ENCODE data around the gene GDPD2.

The GDPD2 gene

DNA sequence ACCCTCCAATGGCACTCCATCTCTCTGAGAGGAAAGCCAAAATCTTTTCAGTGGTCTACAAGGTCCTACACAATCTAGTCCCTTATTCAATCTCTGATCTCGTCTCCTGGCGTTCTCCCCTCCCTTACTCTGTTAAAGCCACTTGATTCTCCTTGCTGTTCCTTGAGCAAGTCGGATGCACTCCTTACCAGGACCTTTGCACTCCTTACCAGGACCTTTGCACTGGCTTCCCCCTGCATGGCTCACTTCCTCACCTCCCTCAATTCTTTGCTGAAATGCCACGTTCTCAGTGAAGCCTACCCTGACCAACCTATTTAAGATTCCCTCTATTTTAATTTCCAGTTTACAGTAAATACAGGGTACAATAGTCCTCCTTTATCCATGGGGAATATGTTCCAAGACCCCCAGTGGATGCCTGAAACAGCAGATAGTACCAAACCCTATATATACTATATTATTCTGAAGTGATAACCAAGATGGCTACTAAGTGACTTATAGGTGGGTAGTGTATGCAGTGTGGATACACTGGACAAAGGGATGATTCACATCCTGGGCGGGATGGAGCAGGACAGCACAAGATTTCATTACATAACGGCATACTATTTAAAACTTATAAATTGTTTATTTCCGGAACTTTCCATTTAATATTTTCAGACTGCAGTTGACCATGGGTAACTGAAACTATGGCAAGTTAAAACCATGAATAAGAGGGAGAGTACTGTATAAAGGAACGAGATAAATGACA, 15.0 kb downstream of the GDPD2 start:
- DNase-seq (ENCODE audit: low spot score) = no peak

DNA sequence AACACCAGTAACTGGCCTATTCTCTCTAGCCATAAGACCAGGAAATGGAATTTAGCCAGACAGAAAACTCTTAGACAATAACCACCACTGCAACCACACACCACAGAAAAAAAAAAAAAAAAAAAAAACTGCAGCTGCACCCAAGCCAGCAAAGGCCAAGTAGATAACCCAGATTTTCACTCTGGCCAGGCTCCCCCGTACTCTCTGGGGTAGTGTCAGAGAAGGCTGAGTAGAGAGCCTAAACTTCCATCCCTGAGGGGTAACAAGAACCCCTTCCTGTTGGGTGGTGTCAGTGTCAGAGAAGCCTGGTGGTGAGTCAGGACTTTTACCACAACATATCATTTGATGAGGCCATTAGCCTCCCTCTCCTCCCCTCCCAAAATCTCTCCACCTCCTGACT, 15.9 kb downstream of the GDPD2 start:
- DNase-seq (ENCODE audit: low spot score) = peak; percentile 39

DNA sequence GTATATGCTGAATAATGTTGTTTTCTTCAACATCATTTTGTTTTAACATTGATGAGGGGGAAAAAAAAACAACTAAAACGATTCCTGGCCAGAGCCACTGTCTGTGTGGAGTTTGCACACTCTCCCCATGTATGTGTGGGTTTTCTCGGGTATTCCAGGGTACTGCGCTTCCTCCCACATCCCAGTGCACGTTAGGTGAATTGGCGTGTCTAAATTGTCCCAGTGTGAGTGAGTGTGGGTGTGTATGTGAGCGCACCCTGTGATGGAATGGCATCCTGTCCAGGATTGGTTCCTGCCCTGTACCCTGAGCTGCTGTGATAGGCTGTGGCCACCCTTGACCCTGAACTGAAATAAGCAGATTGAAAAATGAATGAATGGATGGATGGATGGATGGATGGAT, 19.1 kb downstream of the GDPD2 start:
- DNase-seq (ENCODE audit: low spot score) = no peak

DNA sequence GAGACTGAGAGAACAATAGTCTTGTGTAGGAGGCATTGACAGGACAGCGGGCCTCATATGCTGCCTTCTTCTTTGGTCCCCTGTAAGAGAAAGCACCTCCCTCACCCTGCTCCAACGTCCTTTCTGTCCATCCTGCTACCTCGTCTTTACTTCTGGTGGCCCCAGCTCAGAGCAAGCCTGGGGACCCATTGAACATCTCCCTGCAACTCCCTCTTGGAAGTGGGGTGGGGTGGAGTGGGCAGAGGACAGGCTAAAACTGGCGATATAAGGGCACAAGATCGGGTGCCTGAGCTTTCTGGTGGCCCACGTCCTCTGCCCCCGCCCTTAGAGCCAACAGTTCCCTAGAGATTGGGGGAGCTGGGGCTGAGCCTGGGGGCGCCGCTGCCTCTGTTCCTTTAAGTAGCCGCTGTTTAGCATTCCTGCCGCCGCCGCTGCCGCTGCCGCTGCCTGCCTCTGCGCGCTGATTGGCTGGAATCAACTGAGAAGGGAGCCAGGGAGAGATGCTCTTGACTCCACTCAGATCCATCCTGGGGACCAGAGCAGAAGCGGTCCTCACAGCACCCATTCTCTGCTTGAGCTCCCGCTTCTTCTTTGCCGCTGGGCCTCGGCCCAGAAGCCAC, 21.3 kb downstream of the GDPD2 start, which contains the start of gene DLG3:
Gene DLG3, plus strand, starts transcription at position 510 of the 620 bp plus-strand sequence. CDS start 367 bp downstream, outside the sequence.
- DNase-seq (ENCODE audit: low spot score) = peak; percentile 24

DNA sequence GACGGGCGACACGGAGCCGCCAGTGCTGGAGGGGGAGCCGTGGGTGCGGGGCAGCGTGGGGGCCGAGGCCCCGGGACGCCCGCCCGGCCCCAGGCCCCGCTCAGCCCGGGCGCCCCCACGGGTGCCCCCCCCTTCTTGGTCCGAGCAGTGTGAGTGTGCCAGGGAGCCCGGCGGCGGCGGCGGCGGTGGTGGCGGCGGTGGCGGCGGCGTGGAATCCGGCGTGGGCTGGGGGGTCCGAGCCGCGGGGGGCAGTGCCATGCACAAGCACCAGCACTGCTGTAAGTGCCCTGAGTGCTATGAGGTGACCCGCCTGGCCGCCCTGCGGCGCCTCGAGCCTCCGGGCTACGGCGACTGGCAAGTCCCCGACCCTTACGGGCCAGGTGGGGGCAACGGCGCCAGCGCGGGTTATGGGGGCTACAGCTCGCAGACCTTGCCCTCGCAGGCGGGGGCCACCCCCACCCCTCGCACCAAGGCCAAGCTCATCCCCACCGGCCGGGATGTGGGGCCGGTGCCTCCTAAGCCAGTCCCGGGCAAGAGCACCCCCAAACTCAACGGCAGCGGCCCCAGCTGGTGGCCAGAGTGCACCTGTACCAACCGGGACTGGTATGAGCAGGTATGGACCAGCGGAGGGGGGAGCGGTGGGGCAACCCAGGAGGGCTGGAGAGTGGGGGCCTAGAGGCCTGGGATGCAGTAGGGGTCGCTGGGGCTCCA, 22.0 kb downstream of the GDPD2 start:
- DNase-seq (ENCODE audit: low spot score) = no peak

DNA sequence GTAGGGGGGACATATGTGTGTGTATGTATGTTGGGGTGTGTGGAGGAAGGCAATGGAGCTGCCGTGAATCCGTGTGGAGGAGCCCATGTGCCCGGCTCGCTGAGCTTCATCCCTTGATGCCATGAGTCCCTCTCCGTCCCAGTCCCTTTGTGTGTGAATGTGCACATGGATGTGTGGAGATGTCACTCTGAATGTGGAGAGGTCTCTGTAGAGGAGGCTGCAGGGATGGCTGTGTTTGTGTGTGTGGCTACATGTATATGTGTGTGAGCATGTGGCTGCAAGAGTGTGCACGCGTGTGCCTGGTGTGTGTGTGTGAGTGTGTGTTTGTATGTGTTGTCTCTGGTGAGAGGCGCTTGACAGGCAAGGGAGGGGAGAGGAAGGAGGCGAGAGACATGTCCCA, 22.8 kb downstream of the GDPD2 start:
- no peak for DNase-seq (ENCODE audit: low spot score)

DNA sequence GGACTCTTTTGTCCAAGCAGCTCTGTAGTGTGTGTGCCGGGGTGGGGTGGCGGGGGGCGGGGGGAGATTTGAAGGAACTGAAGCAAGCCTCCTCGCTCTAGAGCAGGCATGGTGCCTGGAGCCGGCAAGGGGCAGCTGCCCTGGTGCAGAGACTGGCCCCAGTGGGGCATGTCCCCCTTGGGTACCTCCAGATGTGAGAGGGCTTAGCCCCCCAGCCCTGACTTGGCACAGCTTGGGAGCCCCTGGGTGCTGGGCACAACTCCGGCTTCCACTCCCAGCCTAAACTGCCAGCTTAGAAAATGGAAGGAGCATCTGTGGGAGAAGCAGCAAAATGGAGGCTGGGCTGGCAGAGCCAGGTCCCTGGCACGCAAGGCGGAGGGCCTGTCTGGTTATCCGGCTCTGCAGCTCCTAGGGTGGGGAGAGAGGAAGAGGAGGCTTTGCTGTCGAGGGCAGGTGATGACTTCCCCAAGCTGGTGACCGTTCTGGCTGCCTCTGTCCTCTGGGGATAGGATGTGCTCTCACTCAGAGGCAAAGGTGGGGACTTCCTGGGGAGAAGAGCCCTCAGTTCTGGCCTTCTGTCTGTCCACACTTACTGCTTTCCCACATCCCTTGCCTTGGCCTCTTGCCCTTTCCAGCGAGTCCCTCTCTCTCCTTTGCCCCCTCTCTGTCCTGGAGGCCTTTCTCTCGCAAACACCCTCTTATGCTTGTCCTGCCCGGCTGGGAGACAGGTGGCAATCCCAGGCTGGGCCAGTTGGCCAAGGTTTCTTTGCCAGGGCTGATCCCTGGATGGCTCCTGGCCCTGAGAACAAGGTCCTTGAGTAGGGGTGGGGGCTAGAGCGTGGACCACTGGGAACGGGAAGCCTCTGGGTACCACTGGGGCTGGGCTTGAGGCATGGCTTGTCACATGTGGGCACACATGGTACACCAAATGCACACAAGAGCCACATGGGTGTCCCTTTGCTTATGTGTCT, 23.6 kb downstream of the GDPD2 start:
- DNase-seq (ENCODE audit: low spot score) = no peak

DNA sequence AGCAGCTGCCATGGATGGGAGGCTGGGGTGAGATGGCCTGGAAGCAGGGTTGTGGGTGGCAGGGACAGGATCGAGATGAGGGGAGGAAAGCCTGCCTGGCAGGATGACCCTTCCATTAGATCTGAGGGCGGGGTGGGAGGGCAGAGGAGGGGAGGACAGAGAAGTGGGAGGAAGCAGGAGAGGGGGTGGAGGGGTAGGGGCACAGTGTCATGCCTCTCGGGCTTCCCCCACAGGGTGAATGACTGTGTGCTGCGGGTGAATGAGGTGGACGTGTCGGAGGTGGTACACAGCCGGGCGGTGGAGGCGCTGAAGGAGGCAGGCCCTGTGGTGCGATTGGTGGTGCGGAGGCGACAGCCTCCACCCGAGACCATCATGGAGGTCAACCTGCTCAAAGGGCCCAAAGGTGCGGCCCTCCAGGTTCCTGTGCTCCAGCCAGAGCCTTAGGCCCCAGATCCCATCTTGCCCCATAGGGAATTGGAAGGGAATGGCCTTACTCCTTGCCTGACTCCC, 26.4 kb downstream of the GDPD2 start:
- DNase-seq (ENCODE audit: low spot score) = no peak

DNA sequence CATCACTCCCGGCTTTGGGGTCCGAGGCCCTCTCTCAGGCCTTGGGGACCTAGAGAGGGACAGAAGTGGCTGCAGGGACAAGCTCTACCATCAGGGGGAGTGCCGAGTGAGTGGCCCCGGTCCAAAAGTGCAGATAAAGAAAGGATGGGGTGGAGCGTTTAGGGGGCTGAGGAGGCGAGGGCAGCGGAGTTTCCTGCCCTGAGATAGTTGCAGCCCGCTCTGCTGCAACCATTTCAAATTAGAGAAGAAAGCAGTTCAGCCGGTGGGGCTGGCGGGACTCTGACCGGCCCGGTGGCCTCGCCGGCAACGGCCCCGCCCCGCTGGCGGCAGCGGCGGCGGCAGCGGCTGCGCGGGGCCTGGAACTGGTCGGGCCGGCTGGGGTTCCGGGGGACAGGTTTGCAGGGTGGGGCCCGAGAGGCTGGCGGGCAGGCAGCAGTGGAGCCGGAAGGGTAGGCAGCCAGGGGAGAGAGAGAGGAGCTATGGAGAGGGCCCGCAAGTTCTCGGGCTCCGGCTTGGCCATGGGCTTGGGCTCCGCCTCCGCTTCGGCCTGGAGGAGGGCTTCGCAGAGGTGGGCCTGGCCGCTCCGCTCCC, 29.1 kb downstream of the GDPD2 start:
- peak; percentile 58 for DNase-seq (ENCODE audit: low spot score)

DNA sequence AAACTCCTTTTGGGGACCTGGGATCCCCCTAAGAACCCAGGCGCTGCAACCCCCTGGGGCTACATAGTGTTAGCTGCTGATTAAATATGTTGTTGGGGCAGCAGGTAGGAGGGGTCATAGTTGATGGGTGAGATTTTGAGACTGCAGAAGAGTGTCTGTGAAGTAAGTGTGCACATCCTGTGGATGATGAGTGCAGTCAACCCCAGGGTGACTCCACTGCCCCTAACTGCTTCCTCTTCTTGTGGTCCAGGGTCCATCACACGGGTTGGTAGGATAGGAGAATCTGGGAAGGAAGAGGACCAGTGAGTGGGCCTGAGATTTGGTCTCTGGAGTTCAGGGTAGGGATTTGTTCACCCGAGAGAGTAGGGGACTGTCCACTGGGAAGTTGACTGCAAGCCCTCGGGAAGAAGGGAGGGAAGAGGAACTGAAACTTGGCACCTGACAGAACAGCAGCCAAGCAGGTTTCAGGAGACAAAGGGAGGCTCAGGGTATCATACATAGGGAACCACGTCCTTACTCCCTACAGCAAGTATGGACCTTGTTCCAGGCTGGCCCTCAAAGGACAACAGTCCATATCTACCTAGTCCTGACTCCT, 30.0 kb downstream of the GDPD2 start:
- no peak for DNase-seq (ENCODE audit: low spot score)

DNA sequence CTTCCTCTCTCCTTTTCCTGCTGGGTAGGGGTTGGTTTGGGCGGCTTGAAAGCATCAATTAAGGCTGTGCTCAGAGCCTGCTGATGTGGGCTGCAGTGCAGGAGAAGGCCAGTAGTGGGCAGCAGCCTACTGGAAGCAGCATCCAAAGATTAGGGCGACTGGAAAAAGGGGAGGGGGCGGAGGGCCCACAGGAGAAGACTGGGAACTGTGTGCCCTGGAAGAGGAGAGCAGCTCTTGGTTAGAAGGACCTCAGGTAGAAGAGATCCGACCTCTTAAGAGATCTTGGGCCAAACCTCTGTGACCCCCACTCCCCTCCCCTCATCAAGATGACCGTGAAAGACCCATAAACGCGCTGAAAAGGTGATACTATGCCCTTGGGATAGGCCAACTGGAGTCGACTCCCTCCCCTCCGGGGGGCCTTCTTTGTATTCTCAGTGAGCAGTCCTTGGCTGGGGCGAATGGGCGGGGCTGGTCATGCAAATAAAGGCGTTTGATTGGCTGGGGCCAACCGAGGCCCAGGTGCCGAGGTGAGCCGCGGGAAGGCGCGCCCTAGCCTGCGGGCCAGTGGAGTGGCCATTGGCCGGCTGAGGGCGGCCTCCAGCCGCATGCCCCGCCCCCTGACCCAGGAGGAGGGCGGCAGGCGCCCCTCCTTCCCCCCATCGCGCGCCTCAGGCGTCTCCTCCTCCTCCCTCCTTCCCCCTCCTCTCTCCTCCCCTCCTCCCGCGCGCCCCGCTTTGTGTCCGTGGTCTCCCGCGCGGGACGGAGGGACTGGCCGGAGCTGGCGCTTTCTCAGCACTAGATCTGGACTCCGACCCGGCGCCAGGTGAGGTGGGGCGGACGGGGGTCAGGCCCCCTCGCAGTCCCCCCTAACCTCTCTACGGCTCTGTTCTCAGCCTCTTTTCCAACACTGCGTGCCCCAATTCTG, 31.6 kb downstream of the GDPD2 start:
- DNase-seq (ENCODE audit: low spot score) = peak; percentile 77

DNA sequence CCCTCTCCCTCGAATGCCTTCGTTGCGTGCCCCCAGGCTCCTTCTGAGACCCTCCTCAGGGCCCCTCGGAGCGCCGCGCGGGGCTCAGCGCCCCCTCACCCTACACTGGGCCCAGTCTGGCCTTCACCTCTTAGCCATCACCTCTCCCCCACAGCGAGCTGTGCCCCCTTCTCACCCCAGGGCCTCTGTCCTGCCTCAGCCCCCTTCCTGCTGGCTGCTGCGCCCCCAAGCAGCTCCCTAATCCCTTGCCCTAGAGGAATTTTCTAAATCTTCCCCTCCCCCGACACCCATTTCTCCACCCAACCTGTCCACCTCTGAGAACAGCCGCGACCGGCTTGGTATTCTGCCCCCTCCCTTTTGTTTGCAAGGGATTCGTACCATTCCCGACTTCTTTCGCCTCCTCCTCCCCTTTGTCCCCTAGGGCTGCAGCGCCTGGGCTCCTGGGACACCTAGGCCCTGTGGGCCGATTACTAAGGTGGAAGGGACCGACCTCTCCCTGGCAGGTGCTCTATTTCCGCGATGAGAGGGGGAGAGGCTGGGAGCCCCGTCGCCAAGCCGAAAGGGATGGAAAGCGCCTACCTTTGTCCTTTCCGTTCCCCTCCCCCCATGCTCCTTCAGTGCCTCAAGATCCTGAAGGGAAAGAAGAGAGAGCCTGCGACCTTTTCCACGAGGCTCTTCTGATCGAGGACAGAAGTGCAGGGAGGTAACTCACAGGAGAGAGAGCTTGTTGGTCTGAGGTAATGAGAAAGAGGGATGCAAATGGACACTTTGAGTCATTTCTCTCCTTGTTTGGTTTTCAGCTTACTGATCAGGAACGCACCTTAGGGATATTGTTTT, 32.5 kb downstream of the GDPD2 start:
- DNase-seq (ENCODE audit: low spot score) = no peak

DNA sequence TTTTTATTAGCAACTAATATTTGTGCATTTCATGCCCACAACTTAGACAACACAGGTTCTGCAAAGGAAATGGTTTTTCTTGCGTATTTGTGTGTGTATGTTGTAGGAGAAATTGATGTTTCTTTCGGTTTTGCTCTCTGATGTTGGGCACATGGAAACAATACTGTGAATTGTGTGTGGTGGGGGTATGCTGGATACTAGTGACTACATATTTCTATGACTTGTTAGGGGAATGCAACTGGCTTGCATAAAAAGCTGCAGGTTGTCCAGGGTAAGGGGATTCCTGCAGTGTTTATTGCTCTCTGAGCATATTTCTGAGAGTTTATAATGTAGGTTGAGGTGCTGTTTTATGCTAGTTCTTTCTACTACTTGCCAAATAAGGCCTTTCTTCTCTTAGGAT, 33.1 kb downstream of the GDPD2 start:
- DNase-seq (ENCODE audit: low spot score) = peak; percentile 16

DNA sequence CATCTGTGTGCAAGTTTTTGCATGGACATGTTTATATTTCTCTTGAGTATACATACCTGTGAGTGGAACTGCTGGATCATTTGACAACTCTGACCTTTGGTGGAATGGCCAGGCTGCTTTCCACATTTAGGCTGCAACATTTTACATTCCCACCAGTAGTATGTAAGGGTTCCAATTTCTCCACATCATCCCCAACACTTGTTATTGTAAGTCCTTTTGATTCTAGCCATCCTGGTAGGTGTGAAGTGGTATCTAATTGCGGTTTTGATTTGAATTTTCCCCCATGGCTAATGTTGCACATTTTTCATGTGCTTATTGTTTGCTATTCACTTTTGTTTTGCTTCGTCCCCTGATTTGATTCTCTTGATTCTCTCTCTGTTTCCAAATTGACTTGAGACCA, 37.9 kb downstream of the GDPD2 start:
- no peak for DNase-seq (ENCODE audit: low spot score)

DNA sequence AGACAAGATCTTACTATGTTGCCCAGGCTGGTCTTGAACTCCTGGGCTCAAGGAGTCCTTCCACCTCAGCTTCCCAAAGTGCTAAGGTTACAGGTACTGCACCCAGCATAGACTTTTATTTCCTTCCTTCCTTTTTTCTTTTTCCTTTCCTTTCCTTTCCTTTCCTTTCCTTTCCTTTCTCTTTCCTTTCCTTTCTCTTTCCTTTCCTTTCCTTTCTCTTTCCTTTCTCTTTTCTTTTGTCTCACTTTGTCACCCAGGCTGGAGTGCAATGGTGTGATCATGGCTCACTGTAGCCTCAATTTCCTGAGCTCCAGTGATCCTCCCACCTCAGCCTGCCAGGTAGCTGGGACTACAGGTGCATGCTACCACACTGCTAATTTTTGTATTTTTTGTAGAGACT, 40.9 kb downstream of the GDPD2 start:
- DNase-seq (ENCODE audit: low spot score) = no peak

DNA sequence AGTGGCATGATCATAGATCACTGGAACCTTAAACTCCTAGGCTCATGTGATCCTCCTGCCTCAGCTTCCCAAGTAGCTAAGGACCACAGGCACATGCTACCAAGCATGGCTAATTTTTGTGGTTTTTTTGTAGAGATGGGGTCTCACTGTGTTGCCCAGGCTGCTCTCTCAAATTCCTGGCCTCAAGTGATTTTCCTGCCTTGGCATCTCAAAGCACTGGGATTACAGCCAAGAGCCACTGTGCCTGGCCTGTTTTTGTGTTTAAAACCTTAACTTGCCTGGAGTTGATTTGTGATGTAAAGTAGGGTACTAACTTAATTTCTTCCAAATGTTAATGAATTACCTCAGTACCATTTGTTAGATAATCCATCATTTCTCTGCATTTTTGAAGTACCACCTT, 43.9 kb downstream of the GDPD2 start:
- DNase-seq (ENCODE audit: low spot score) = no peak

DNA sequence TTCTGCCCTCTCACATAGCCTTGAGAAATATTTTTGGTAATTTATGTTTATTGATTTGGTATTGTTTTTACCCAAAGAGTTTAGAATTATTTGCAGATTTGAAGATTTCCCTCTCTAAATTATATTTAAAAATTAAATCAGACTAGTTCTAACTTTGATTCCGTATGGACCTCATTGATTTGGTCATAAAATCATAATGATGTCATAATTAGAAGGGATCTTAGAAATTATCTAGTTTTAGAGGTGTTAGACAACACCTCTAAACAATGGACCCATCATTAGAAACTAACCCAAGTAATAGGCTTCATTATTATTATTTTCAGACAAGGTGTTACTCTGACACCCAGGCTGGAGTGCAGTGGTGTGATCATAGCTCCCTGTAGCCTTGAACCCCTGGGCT, 45.6 kb downstream of the GDPD2 start:
- no peak for DNase-seq (ENCODE audit: low spot score)

DNA sequence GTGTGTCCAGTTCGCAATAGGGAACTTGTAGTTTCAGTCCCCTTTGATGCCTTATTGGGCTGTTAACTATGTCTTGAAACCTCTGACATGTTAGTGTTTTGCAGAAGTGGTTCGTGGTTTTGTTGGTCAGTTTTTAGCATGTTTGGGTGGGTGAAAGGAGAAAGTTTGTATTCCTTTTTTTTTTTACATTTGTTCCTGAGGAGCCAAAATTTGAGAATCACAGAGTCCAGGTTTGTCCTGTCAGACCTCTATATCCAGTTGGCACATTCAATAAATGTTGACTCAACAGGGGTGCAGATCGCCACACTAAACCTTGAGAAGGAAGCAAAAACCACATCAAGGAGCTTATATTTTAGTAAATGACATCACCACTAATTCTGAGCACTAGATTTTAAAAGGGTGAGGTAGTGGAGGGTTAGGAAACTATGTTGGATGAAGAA, 47.8 kb downstream of the GDPD2 start:
- DNase-seq (ENCODE audit: low spot score) = peak; percentile 14
